ENCODE data around the gene RANBP2.

RANBP2 gene

DNA sequence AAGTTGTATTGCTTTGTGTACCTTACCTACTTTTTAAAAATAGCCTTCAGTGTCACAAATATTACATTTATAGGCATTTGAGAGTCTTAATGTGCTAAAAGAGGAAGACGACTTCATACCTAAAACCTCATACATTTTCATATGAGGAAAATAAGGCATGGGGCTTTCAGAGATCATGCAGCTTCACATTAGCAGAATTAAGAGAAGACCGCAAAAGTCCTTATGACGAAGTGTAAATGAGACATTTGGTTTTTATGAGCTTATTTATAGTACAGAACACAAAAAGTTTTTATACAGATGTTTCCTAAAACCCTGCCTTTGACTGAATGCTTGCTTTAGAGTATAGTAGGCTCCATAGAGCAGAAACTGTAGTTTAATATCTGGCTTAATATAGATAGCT lies 57.2 kb downstream of the RANBP2 start:
- no peak overlapping the region for H3K4me3 ChIP-seq (ENCODE audit: low read depth, low read length)
- peak; percentile 49 for DNase-seq (ENCODE audit: low read depth)
- TF ChIP-seq, protein P1, sequence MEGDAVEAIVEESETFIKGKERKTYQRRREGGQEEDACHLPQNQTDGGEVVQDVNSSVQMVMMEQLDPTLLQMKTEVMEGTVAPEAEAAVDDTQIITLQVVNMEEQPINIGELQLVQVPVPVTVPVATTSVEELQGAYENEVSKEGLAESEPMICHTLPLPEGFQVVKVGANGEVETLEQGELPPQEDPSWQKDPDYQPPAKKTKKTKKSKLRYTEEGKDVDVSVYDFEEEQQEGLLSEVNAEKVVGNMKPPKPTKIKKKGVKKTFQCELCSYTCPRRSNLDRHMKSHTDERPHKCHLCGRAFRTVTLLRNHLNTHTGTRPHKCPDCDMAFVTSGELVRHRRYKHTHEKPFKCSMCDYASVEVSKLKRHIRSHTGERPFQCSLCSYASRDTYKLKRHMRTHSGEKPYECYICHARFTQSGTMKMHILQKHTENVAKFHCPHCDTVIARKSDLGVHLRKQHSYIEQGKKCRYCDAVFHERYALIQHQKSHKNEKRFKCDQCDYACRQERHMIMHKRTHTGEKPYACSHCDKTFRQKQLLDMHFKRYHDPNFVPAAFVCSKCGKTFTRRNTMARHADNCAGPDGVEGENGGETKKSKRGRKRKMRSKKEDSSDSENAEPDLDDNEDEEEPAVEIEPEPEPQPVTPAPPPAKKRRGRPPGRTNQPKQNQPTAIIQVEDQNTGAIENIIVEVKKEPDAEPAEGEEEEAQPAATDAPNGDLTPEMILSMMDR (IDR thresholded peaks at IDR 0.05; ENCODE audit: low read depth, low read length, missing control alignments), result no peak

DNA sequence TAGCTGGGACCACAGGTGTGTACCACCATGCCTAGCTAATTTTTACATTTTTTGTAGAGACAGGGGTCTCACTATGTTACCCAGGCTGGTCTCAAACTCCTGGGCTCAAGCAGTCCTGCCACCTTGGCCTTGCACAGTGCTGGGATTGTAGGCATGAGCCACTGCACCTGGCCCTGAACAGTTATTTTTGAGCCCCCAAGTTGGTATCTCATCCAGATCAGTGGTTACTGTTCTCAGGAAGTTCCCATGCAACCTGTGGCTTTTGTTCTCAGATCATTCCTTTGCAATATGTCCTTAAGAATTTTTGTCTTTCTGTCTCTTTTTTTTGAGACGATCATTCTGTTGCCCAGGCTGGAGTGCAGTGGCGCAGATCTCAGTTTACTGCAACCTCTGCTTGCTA lies 59.6 kb downstream of the RANBP2 start:
- TF ChIP-seq, protein P1 (IDR thresholded peaks at IDR 0.05; ENCODE audit: low read depth, low read length, missing control alignments), result no peak
- no peak overlapping the region for H3K4me3 ChIP-seq (ENCODE audit: low read depth, low read length)

DNA sequence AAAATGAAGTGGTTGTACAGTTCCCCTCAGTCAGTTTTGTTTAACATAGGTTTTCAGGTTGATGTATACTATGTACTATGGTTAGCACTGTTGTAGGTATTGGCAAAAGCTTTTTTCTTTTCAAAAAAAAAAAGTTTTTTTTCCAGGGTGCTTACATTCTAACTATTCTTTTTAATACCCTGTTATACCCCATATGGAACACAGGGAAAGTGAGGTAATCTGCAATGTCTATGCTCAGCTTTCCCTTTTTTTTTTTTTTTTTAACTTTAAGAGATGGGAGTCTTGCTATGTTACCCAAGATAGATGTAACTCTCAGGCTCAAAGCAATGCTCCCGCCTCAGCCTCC lies 66.7 kb downstream of the RANBP2 start:
- no peak for DNase-seq (ENCODE audit: low read depth)
- TF ChIP-seq, protein P1 (IDR thresholded peaks at IDR 0.05; ENCODE audit: low read depth, low read length, missing control alignments), result no peak
- peak overlapping the region; percentile 75 for H3K4me3 ChIP-seq (ENCODE audit: low read depth, low read length)

More for the DNA sequence above, 59.6 kb downstream of the RANBP2 start:
- DNase-seq (ENCODE audit: low read depth), result no peak

DNA sequence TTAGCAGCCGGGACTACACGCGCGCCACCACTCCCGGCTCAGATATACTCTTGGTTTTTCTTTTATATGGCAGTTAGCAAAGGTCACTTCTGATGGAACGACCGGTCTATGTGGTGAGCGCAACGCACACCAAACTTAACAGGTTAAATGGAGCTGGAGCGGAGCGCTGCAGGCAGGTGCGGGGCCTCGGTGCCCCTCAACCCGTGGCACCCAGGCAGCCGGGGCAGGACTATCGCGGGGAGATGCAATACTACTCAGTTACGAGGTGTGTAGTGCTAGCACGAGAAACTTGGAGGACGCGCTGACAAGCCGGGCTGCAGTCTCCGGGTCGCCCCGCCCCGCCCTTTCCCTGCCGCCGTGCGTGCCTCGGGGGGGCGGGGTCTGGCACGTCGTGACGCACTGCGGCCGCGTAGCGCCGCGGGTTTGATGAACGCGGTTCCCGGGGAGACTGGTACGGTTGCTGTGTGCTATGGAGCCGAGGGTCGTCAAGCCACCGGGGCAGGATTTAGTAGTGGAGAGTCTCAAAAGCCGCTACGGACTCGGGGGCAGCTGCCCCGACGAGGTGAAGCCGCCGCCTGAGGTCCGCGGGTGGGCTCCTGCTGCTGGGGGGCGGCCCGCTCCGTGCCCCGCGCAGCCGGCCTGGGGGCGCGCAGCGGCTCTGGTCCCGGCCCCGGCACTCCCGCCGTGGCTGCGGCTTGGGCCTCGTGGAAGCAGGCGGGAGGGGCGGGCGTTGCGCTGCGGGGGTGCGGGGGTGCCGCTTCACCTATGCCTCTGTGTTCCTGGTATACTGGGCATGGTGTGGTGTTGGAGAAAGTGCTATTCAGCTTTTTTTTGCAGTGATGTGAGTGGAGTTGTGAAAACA lies 67.3 kb downstream of the RANBP2 start, which contains the start of gene CCDC138:
Gene CCDC138, plus strand, starts transcription at position 418 of the 862 bp plus-strand sequence. Its CDS starts 52 bp downstream, at position 470.
- peak; percentile 57 for DNase-seq (ENCODE audit: low read depth)
- peak within 1 kb of the TSS; percentile 75 for H3K4me3 ChIP-seq (ENCODE audit: low read depth, low read length)
- TF ChIP-seq, protein P1 (IDR thresholded peaks at IDR 0.05; ENCODE audit: low read depth, low read length, missing control alignments), result no peak

DNA sequence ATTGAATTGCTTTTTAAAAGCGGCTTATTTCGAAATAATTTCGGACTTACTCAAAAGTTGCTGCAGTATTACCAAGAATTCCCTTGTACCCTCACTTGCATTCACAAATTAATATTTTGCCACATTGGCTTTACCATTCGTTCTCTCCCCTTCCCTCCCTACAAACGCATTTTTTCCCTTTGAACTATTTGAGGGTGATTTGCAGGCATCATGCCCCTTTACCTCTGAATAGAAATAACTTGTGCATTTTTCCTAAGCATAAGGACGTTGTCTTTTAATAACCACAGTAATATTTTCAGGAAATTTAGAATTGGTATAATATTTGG lies 67.9 kb downstream of the RANBP2 start:
- DNase-seq (ENCODE audit: low read depth), result no peak
- TF ChIP-seq, protein P1 (IDR thresholded peaks at IDR 0.05; ENCODE audit: low read depth, low read length, missing control alignments), result no peak

DNA sequence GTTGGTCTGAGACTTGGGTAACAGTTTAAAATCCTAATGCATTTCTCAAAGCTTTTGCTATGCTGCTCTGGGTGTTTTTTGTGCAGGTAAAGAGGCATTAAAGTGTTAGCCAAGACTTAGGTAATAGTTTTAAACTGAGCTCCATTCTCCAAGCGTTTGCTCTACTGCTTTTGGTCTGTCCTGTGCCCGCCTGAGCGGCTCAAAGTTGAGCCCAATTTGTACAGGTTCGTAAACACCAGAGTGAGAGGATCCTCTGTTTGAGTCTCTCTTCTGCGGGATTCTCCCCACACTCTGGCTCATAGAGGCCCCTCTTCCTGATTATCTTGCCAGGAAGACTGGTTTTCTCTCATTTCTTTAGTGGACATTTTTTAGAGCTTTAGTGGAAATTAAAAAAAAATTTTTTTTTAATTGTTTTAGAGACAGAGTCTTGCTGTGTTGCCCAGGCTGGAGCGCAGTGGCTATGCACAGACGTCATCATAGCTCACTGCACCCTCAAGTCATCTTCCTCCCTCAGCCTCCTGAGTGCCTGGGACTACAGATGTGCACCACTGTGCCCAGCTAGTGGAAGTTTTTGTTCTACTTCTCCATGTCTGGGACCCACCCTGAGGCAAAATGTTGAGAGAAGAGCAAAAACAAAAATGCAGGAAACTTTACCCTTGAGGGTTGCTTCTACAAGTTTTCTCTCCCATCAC lies 83.9 kb downstream of the RANBP2 start:
- no peak for DNase-seq (ENCODE audit: low read depth)
- TF ChIP-seq, protein P1 (IDR thresholded peaks at IDR 0.05; ENCODE audit: low read depth, low read length, missing control alignments), result no peak
- H3K4me3 ChIP-seq (ENCODE audit: low read depth, low read length), result no peak overlapping the region

More for the DNA sequence above, 67.9 kb downstream of the RANBP2 start:
- H3K4me3 ChIP-seq (ENCODE audit: low read depth, low read length), result peak overlapping the region; percentile 75

Measured in GM12864 (cell line).